Measurements from ENCODE around the gene VAV2.

DNA sequence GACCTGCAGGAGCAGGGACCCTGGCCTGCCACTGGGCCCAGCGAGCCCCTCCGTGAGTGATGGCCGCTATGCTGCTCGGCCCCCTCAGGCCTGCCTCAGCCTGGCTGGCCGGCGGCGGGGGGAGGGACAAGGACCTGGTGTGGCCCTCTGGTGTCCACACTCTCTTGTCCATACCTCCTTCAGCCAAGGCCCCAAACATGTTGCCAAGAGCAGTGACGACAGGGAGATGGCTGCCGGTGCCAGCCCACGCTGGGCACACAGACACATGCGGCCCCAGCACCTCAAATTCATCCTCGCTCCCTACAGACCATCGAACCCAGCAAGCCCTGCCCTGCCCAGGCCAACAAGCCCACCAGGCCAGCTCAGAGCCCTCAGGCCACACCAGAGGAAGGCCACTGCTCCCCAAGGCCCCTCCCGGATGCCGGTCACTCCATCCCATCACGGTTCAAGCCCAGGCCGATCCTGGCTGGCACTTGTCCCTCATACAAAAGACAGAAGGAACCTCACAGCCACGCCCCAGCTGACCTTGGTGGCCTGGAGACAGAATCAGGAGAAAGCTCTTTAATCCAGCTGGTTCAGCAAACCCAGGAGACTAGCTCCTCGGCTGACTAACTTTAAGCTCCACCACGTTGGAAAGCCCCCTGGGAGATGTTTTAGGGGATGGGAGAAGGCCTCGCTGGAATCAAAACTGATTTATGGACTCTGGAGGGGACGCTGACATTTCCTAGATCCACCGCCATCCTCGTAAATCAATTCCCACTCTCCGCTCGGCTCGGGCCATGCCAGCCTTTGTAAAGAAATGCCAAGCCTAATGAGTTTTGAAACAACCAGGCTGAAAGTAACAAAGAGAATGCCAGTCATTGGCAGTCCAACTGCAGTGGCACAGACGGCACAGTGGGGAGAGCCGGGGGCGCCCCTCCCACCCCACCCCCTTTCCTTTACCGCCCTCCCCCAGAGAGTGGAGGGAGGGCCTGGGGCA is 84.9 kb downstream of the VAV2 start:
- TF ChIP-seq POLR2AphosphoS5 (IDR thresholded peaks at IDR 0.05; ENCODE audit: low read depth, low read length), result no peak
- TF ChIP-seq, protein P1, sequence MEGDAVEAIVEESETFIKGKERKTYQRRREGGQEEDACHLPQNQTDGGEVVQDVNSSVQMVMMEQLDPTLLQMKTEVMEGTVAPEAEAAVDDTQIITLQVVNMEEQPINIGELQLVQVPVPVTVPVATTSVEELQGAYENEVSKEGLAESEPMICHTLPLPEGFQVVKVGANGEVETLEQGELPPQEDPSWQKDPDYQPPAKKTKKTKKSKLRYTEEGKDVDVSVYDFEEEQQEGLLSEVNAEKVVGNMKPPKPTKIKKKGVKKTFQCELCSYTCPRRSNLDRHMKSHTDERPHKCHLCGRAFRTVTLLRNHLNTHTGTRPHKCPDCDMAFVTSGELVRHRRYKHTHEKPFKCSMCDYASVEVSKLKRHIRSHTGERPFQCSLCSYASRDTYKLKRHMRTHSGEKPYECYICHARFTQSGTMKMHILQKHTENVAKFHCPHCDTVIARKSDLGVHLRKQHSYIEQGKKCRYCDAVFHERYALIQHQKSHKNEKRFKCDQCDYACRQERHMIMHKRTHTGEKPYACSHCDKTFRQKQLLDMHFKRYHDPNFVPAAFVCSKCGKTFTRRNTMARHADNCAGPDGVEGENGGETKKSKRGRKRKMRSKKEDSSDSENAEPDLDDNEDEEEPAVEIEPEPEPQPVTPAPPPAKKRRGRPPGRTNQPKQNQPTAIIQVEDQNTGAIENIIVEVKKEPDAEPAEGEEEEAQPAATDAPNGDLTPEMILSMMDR (IDR thresholded peaks at IDR 0.05), result no peak
- TF ChIP-seq EP300 (IDR thresholded peaks at IDR 0.05; ENCODE audit: borderline replicate concordance in 1 of 2, low read depth in 1 of 2, low read length in 1 of 2), result no peak
- TF ChIP-seq RFX5 (IDR thresholded peaks at IDR 0.05; ENCODE audit: low read length), result no peak
- no peak for TF ChIP-seq TAF1 (IDR thresholded peaks at IDR 0.05; ENCODE audit: borderline replicate concordance, low read depth, low read length)
- TF ChIP-seq RCOR1 (IDR thresholded peaks at IDR 0.05; ENCODE audit: low read length), result no peak
- no peak for TF ChIP-seq RAD21 (IDR thresholded peaks at IDR 0.05; ENCODE audit: low read length)
- TF ChIP-seq CHD2 (IDR thresholded peaks at IDR 0.05; ENCODE audit: low read length, partially characterized antibody), result no peak
- TF ChIP-seq REST (IDR thresholded peaks at IDR 0.05; ENCODE audit: low read depth, low read length), result no peak

Measured in SK-N-SH (cell line).